IgD-negative memory B cell (primary cell): ENCODE measurements around the gene DNAJC17. TPM values are rescaled to one million over a fixed set of nuclear protein-coding genes. Genes with fewer than 3 reads are reported as not detected.

ENCODE experiments used
- H3K27ac Mint-ChIP-seq, 3 donors: one replicate each; pipeline ENCODE4 v1.8.0; 2020 to 2022; ENCODE audit warnings: mild to moderate bottlenecking in 3 of 3, mixed read lengths in 3 of 3, moderate library complexity in 1 of 3
- H3K27me3 Mint-ChIP-seq: one replicate; pipeline ENCODE4 v1.8.0; 2021; ENCODE audit warnings: mixed read lengths
- H3K36me3 Mint-ChIP-seq: one replicate; pipeline ENCODE4 v1.8.0; 2020; ENCODE audit warnings: mild to moderate bottlenecking, mixed read lengths
- H3K4me1 Mint-ChIP-seq, 3 donors: one replicate each; pipeline ENCODE4 v1.8.0; 2020 to 2022; ENCODE audit warnings: mixed read lengths in 3 of 3, mild to moderate bottlenecking in 1 of 3
- H3K4me3 Mint-ChIP-seq, 4 donors: one replicate each; pipeline ENCODE4 v1.8.0; 2020 to 2022; ENCODE audit warnings: mild to moderate bottlenecking in 4 of 4, mixed read lengths in 4 of 4, moderate library complexity in 3 of 4
- H3K9me3 Mint-ChIP-seq, 3 donors: one replicate each; pipeline ENCODE4 v1.8.0; 2020 to 2021; ENCODE audit warnings: mixed read lengths in 3 of 3, mild to moderate bottlenecking in 1 of 3
- polyA plus RNA-seq: library from polyadenylated mRNA; unstranded; fragments of 300-500 nt; fragmentation: Illumina TruSeq; gene quantifications from one replicate; pipeline ENCODE4 v1.2.3, GENCODE V29; 2021

Gene DNAJC17
- polyA plus RNA-seq, 1 donor from 2014 or later, result 34.0 TPM

GRCh38 chr15:40736575-40736974, 70.7 kb downstream of the DNAJC17 start:
- peaks cover 4% of the 10 kb centered on the region for H3K36me3 Mint-ChIP-seq
- H3K27me3 Mint-ChIP-seq, result no peaks in the 10 kb centered on the region
- H3K9me3 Mint-ChIP-seq, result no peaks in the 10 kb centered on the region

DNA sequence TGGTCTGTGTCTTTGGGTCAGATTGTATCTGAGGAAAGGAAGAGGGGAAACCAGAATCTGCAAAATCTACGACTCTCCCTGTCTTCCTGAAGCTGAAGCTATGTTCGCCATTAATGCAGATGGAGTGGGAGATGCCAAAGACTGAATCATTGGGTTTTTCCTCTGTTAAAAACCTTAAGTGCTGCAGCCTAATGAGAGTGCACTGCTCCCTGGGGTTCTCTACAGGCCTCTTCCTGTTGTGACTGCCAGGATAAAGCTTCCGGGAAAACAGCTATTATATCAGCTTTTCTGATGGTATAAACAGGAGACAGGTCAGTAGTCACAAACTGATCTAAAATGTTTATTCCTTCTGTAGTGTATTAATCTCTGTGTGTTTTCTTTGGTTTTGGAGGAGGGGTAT, 76.2 kb downstream of the DNAJC17 start:
- H3K27me3 Mint-ChIP-seq, result no peaks in the 10 kb centered on the region
- H3K36me3 Mint-ChIP-seq, result peaks cover 3% of the 10 kb centered on the region
- H3K4me1 Mint-ChIP-seq, result no peaks in the 10 kb centered on the region
- H3K4me3 Mint-ChIP-seq, result no peak overlapping the region
- H3K9me3 Mint-ChIP-seq, result no peaks in the 10 kb centered on the region
- peak overlapping the region in 1 of 3 donors; percentile 4 for H3K27ac Mint-ChIP-seq

More at GRCh38 chr15:40736575-40736974, 70.7 kb downstream of the DNAJC17 start:
- H3K27ac Mint-ChIP-seq, result no peak overlapping the region
- no peaks in the 10 kb centered on the region for H3K4me1 Mint-ChIP-seq
- no peak overlapping the region for H3K4me3 Mint-ChIP-seq

GRCh38 chr15:40723919-40724318, 83.4 kb downstream of the DNAJC17 start:
- Mint-ChIP-seq H3K27me3 (no peaks in the 10 kb centered on the region), H3K9me3 (no peaks in the 10 kb centered on the region), H3K4me3 (no peak overlapping the region), H3K4me1 (no peaks in the 10 kb centered on the region), H3K27ac (no peak overlapping the region), H3K36me3 (peaks cover 3% of the 10 kb centered on the region)

- Mint-ChIP-seq H3K4me1 (no peaks in the 10 kb centered on the region), H3K36me3 (peaks cover 3% of the 10 kb centered on the region), H3K27ac (no peak overlapping the region)
These were observed 84.3 kb downstream of the DNAJC17 start for GRCh38 chr15:40722934-40723333.

DNA sequence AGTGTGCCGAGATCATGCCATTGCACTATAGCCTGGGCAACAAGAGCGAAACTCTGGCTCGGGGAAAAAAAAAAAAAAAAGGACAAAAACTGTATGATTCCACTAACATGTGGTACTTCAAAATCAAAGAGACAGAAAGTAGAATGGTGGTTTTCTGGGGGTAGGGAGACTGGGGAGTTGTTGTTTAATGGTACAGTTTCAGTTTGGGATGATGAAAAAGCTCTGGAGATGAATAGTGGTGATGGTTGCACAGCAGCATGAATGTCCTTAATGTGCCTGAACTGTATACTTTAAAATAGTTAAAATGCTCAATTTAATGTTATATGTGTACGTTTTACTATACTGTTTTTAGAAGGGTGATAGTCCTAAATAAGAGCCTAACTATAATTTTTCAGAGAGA, 84.9 kb downstream of the DNAJC17 start:
- no peaks in the 10 kb centered on the region for H3K9me3 Mint-ChIP-seq
- H3K4me3 Mint-ChIP-seq, result no peak overlapping the region
- no peak overlapping the region for H3K27ac Mint-ChIP-seq
- peaks cover under 1% of the 10 kb centered on the region for H3K36me3 Mint-ChIP-seq
- no peaks in the 10 kb centered on the region for H3K4me1 Mint-ChIP-seq
- no peaks in the 10 kb centered on the region for H3K27me3 Mint-ChIP-seq

More at GRCh38 chr15:40722934-40723333, 84.3 kb downstream of the DNAJC17 start:
- H3K4me3 Mint-ChIP-seq, result no peak overlapping the region
- H3K27me3 Mint-ChIP-seq, result no peaks in the 10 kb centered on the region
- H3K9me3 Mint-ChIP-seq, result no peaks in the 10 kb centered on the region

DNA sequence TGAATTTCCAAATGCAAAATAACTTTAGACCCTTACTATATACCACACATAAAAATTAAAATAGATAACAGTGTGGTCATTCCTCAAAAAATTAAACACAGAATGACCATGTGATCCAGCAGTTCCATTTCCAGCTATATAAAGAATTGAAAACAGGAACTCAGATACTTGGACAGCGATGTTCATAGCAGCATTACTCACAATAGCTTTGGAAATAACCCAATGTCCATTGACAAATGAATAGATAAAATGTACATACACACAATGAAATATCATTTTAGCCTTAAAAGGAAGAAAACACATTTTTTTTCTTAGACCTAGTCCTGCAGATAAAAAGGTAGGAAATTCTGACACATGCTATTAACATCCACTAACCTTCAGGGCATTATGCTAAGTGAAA, 85.6 kb downstream of the DNAJC17 start:
- H3K36me3 Mint-ChIP-seq, result no peaks in the 10 kb centered on the region
- H3K4me3 Mint-ChIP-seq, result no peak overlapping the region
- no peaks in the 10 kb centered on the region for H3K27me3 Mint-ChIP-seq

GRCh38 chr15:40716165-40716564, 91.1 kb downstream of the DNAJC17 start:
- Mint-ChIP-seq H3K36me3 (peaks cover 3% of the 10 kb centered on the region), H3K4me3 (no peak overlapping the region), H3K4me1 (no peaks in the 10 kb centered on the region), H3K9me3 (no peaks in the 10 kb centered on the region), H3K27me3 (no peaks in the 10 kb centered on the region), H3K27ac (peak overlapping the region in 1 of 3 donors; percentile 50)

More for the DNA sequence above, 85.6 kb downstream of the DNAJC17 start:
- no peaks in the 10 kb centered on the region for H3K4me1 Mint-ChIP-seq
- H3K9me3 Mint-ChIP-seq, result no peaks in the 10 kb centered on the region
- no peak overlapping the region for H3K27ac Mint-ChIP-seq

Other genes starting within 250 kb of the DNAJC17 start
- gene CCDC32, start 242.4 kb downstream of the DNAJC17 start, polyA plus RNA-seq, result 131 TPM
- 19.7 TPM for gene RPUSD2, start 238.2 kb downstream of the DNAJC17 start, polyA plus RNA-seq
- 1.1 TPM for gene KNL1, start 213.2 kb downstream of the DNAJC17 start, polyA plus RNA-seq
- 0.45 TPM for gene RAD51, start 112.3 kb downstream of the DNAJC17 start, polyA plus RNA-seq
- 18.3 TPM for gene RMDN3, start 52.2 kb downstream of the DNAJC17 start, polyA plus RNA-seq
- gene GCHFR, start 43.4 kb downstream of the DNAJC17 start, polyA plus RNA-seq, result 44.2 TPM
- 0.09 TPM for gene C15orf62, start 37.5 kb downstream of the DNAJC17 start, polyA plus RNA-seq
- 16.0 TPM for gene ZFYVE19, start 384 bp downstream of the DNAJC17 start, polyA plus RNA-seq
- 0.56 TPM for gene PPP1R14D, start 21.2 kb upstream of the DNAJC17 start, polyA plus RNA-seq
- 12.6 TPM for gene SPINT1, start 36.6 kb upstream of the DNAJC17 start, polyA plus RNA-seq
- gene RHOV, start 66.8 kb upstream of the DNAJC17 start, polyA plus RNA-seq, result not detected
- 27.0 TPM for gene VPS18, start 87.0 kb upstream of the DNAJC17 start, polyA plus RNA-seq
- not detected for gene DLL4, start 121.9 kb upstream of the DNAJC17 start, polyA plus RNA-seq
- gene CHAC1, start 146.0 kb upstream of the DNAJC17 start, polyA plus RNA-seq, result 0.84 TPM